Activated T-cell treated with anti-CD3 and anti-CD28 coated beads for 1 hour (primary cell): Measurements from ENCODE around the gene TTLL9.

ENCODE experiments used
- DNase-seq: peaks from one replicate; pipeline ENCODE4 v3.0.0-alpha.2; 2020; ENCODE audit warnings: low read depth

Gene TTLL9

DNA sequence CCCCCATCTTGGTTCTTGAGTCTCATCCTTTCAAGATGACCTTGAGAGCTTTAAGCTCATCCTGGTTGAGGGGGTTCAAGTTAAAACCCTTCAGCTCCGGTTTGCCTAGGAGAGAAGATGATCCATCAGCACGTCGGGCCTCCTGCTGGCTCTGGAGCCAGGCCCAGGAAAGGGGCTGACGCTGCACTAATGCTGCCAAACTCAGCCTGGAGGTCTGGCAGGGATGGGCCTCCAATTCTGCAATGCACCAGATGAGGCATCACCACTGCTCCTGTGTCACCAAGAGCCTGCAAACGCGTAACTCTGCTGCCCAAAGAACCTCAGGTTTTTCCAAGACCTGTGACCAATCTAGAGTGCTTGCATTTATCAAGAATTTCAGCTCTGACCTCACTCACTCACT is 75.4 kb downstream of the TTLL9 start:
- no peak for DNase-seq

DNA sequence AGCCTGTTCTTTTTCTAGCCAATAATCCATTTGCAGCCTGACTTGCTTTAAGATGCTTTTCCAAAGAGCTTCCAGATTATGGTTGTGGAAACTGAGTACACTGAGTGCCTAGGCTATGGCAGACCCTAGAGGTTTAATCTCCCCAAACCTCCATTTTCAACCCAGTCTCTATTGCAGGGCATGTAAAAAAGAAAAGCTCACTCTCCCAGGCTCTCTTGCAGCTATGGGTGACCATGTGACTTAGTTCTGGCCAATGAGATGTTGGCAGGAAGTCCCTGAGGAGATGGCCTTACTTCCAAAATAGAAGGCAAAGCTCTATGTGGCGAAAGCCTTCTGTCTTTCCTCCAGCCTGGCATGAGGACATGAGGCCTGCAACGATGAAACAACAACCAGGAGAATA is 77.6 kb downstream of the TTLL9 start:
- DNase-seq: no peak

DNA sequence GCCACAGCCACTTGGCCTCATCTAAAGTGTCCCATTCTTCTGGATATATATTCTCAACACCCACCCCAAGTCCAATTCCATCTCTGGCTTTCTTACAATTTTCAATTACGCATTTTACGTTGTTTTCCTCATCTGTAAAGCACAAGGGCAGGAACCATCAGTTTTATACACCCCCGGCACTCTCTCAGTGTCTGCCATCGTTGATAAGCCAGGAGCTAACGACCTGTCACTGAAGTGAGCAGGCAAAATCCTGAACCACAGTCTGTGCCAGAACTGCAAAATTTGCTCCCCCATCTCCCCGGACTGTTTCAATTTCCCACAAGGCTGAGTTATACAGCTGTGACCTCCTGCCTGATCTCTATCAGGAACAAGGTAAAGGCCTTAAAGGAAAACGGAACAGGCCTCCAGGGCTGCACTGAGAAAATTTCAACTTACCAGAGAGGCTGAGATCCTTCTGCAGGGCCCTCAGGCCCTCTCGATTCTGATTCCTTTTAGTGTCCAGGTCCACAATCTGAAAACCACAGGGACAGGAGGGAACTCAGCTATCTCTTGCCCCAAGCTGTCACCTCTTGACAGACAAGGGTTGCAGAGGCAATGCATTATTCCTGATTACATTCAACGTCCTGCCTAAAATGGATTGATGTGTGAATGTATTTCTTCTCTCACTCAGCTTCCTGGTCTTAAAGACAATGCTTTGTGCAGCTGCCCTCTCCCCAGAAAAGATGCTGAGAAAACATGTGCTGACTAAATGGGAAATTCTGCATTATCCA is 79.6 kb downstream of the TTLL9 start:
- no peak for DNase-seq

DNA sequence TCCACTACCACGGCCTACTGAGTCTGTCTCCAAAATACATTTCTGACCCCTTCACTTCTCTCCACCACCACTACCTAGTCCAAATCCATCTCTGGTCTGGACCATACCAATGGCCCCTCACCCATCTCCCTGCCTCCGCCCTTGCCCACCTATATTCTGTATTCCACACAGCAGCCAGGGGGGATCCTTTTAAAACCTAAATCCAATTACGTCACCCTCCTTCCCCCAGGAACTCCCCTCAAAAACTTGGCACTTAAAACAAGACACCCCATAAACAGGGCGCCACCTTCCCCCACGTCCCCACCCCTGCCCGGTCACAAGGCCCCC is 80.7 kb downstream of the TTLL9 start:
- DNase-seq: no peak

DNA sequence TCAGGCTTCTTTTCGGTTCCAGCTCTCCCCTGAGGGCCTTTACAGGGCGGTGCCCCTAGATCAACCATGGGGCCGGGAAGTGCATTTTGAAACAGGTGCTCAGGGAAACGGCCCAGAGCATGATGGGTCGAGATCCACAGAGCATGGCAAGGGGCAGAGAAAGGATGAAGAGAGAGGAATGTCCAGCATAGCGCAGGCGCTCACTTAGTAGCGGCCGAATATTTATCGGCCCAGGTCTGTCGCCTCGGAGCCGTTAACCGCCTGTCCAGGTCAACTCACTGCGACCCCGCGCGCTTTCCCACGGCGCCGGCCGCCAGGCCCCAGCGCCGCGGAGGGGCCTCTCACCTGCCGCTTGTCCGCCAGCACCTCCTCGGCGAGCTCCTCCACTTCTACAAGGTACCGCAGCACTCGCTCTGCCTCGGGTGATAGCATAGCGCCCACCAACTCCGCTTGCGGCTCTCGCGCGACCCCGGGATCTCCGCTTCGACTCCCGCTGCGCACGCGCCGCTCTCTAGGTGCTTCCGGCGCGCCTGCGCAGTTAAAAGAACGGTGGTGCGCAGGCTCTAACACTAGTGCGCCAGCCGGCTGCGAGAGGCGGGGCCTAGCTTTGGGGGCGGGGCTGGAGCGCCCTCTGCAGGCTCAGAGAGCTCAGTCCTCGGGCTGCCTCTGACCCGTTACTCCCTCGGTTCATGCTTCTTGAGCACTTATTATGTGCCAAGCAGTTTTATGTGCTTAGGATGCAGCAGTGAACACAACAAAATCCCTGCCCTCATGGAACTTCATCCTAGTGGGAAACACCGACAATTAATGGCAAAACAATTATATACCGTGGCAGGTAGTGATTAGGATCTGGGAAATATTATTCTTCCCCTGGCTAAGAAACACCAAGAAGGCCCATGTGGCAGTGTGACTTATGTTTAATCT is 81.4 kb downstream of the TTLL9 start, which contains the start of gene PDRG1:
TSS of gene PDRG1 (minus strand) at position 517 of the 924 bp plus-strand sequence. CDS start at position 432, 85 bp downstream.
- peak; percentile 97 for DNase-seq

DNA sequence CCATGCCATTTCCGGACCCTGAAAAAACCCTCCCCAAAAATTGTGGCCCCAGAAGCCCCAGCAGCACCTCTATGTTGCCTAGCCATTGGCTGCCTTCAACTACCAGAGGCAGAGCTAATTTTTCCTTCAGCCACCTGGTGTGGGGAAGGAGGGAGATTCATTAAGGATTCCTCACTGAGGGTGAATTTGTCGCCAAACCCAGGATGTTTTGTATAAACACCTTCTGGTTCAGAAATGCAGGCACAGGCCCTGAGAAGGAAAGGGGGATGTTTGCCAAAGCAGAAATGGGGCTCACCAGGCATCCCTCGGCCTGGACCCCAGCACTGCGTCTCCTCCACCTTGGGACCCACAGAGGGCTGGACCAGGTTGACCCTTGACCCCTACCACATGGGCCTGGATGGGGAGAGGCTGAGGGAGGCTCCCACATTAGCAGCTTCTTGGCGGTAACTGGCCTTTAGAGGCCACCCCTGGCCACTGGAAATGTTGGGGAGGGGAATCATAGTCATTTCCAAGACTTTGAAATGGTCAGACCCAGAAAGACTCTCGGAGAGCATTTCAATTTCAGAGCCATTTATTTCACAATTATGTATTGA is 83.2 kb downstream of the TTLL9 start:
- no peak for DNase-seq

DNA sequence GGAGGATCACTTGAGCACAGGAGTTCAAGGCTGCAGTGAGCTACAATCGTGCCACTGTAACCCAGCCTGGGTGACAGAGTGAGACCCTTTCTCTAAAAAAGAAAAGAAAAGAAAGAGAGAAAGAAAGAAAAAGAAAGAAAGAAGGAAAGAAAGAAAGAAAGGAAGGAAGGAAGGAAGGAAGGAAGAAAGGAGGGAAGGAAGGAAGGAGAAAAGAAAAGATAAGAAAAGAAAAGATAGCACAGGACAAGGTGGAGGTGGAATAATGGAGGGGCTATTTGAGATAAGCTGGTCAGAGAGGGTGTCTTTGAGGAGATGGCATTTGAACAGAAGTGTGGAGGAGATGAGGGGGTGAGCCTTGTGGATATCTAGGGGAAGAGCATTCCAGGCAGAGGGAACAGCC is 84.1 kb downstream of the TTLL9 start:
- no peak for DNase-seq

DNA sequence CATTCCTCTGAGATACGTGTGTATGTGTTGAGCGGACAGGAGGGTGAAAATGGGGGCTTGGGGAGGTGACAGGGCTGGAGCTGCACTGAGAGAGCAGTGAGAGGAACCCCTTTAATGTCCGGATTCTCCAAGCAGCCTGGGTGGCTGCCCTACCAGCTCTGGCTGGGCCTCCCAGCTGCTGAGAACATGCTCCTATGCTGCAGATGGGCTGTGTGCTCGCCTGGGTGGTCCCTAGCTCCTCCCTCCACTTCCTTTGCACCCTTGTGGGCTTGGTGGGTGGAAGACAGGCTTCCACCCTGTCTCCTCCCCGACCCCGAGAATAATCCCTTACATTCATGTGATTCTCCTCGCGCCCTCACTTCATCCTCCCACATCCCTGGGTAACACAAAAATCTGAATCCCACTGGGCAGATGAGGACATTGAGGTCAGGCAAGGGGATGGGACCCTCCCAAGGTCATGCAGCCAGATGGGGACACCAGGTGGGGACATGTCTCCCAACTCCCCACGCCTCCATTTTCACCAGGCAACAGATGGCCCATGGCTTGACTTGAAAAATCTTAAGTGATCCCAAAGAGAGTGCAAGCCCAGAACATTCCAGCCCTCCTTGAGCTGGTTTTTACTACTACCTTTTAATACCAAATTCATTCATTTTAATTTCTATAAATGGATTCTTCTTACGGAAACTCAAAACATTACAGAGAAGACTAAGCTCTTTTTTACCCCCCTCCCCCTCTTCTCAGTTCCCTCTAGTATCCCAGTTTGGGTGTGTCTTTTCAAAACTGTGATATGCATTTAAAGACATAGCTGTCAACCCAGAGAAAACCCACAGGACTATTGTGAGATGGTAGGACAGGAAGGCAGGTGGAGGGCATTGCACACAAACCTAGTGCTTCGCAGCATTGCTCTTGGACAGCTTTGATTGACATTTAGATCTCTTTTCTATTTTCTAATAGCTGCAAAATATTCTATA is 86.4 kb downstream of the TTLL9 start:
- DNase-seq: no peak

DNA sequence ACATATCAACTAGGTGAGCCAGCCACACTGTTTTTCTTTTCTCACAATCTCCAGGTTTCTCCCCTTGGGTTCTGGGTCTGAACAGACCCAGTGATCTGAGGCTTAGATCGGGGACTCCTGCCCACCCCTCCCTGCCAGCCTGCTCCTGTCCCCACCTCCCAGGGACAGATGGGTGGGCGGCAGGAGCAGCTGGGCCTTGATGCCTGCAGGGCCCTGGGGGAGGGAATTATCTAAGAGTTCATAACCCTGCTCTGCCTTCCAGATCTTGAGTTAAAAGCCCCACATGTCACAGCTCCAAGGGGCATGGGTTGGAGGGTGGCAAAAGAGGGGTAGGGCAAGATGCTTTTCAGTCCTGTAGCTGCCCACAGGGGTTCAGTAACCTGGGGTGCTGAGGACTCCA is 92.3 kb downstream of the TTLL9 start:
- no peak for DNase-seq

DNA sequence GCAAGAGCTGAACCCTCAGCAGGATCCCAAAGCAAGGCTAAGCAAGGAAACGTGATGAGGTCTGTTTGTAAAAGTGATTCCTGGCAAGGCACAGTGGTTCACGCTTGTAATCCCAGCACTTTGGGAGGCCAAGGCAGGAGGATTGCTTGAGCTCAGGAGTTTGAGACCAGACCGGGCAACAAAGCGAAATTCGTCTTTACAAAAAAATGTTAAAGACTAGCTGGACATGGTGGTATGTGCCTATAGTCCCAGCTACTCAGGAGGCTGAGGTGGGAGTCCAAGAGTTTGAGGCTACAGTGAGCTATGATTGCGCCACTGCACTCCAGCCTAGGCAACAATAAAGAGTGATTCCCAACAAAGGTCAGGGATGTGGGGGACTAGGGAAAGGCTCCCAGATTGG is 93.5 kb downstream of the TTLL9 start:
- DNase-seq: no peak

DNA sequence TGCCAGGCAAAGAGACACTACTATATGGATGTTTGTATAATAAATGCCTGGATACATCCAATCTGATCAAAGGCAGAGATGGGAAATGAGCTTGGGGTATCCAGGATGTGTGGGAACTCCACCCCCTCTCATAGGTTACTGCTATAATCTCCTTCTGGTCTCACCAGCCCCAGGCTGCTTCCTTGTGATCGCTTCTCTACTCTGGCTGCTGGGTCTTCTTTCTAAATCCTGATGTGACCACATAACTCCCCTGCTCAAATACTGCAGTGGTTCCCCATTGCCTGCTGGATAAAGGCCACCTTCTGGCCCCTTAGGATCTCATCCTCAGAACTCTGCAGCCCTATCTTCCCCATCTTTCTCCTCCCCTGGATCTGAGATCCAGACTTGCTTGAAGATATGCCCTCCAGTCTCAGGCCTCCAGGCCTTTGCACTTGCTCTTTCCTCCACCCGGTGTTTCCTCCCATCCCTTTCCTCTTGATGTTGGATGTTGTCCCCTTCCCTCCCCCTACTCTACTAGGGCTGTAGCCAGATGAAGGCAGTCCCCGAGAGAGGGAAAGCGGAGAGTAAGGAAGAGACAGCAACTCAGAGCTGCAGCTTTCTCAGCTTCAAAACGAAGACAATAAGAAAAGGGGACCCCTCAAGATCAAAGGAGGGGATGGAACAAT is 96.7 kb downstream of the TTLL9 start:
- DNase-seq: no peak

DNA sequence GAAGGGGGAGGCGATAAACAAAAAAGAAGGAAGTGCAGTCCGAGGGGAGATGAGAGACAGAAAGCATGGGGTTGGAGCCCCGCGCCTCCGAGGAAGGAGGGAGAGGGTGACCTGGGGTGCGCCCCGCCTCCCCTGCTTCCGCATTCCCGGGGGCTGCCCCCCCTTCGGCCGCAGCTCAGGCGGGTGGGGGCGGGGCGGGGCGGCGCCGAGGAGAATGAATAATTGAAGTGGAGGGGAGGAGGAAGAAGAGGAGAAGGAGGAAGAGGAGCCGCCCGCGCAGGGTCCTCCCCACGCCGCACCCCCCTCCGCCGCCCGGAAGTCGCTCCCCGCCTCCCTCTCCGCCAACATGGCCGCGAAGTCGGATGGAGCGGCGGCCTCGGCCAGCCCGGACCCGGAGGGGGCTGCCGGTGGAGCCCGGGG is 97.4 kb downstream of the TTLL9 start, which contains the start of gene XKR7:
TSS of gene XKR7 (plus strand) at position 322 of the 420 bp plus-strand sequence. CDS start at position 347, 25 bp downstream.
- DNase-seq: no peak

DNA sequence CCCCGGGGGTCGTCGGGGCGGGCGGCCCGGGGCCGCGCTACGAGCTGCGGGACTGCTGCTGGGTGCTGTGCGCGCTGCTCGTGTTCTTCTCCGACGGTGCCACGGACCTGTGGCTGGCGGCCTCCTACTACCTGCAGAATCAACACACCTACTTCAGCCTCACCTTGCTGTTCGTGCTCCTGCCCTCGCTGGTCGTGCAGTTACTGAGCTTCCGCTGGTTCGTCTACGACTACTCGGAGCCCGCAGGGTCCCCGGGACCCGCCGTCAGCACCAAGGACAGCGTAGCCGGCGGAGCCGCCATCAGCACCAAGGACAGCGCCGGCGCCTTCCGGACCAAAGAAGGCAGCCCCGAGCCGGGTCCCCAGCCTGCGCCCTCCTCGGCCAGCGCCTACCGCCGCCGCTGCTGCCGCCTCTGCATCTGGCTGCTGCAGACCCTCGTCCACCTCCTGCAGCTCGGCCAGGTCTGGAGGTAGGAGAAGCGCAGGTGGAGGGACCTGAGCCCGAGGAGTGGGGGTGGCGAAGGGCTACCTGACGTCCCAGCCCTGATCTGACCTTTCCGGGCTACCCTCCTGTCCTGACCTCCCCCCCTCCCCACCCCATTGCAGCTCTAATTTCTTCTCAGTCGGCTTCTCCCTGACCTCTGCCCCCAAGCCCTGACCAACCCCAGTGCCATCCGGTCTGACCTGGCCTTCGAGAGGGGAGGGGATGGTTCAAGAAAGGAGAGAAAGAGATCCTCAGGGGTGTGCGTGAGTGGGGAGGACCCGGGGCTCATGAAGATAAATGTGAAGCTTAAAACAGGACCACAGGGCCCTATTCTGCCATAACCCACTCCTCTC is 98.1 kb downstream of the TTLL9 start:
- peak; percentile 76 for DNase-seq

DNA sequence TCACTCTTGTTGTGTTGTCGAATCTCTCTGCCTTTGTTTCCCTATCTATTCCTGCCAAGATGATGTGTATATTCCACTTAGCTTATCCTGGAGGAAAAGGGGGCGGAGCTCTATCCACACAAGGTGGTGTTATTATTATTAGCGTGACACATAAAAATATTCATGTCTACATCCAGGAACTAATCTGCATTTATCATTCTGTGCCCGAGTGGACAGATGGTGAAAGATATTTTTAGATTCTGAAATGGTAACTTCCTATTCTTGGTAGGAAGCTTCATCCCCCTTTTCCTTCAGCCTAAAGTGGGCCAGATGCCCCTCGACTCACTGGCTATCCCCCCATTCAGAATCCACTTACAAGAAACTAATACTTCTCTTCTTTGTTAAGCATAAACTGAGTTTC is 99.6 kb downstream of the TTLL9 start:
- DNase-seq: no peak

DNA sequence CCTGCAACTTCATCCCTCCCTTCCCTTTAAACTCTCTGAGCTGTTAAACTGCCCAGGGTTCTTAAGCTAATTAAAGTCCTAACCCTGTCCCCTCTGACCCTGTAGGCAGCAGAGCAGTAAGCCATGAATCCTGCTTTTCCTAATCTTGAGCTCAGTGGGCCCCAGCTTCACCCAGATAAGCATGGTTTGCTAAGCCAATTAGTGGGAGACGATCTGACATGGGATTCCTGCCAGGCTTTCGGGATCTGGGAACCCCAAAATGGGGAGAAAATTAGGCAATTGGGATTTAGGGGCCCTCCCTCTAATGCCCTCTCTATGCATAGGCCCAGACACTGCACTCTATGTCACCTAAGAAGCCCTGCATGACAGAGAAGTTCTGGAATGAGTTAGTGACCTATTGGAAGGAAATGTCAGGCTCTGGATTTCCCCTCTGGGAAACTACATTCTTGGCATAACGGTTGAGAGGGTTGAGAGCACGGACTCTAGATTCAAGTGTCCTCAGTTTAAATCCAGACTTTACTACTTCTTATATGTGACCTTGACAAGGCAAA is 102.1 kb downstream of the TTLL9 start:
- DNase-seq: no peak

DNA sequence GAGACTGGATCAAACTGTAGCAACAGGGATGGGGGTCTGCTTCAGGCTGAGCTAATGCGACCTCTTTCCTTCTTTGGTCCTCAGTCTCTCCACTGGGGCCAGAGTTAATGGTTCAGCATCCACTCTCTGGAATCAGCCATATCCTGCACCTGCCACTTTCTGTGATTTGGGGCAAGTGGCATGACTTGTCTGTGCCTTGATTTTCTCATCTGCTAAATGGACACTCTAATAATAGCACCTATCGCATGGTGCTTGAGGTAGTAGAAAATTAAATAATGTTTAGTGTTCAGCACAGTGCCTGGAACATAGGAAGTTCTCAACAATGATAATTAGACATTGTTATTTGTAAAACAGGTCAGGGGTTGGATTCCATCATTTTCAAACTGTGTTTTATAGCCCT is 103.9 kb downstream of the TTLL9 start:
- no peak for DNase-seq

DNA sequence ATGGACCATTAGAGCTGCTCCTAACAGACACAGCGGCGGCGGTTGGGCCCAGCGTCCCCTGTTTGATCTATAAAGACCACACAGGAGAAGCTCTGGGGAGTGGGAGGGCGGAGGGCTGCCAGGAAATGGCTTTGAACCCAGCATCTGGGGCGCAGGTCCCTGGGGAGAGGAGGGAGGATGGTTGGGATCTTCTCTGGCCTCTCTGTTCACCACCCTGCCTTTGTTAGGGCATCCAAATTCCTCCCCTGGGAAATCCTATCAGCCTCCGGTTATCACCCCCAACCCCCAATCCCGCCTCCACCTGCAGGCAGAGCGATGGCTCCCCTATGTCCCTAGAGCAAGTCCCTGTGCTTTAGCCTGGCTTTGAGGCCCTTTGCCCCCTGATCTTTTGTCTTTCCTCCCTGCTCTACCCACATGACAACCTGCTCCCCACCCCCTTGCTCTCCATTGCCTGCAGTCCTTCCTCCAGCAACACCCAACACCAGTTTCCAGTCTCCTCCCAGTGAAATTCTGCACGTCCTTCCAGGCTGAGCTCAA is 104.6 kb downstream of the TTLL9 start:
- DNase-seq: no peak

DNA sequence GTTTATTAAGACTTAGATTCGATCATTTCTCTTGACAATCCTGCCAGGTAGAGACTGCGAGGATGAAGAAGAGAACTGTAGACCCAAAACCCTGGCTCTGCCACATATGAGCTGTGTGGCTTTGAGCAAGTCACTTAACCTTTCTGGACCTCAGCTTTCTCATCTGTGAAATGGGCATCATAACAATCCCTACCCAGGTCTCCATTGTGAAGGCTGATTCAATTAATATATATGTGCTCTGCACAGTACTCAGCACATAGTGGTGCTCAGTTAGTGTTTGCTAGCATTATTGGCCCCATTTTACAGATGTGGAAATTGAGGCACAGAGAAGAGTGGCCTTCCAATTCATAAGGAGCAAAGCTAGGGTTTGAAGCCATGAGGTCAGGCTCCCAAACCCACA is 105.4 kb downstream of the TTLL9 start:
- DNase-seq: no peak

DNA sequence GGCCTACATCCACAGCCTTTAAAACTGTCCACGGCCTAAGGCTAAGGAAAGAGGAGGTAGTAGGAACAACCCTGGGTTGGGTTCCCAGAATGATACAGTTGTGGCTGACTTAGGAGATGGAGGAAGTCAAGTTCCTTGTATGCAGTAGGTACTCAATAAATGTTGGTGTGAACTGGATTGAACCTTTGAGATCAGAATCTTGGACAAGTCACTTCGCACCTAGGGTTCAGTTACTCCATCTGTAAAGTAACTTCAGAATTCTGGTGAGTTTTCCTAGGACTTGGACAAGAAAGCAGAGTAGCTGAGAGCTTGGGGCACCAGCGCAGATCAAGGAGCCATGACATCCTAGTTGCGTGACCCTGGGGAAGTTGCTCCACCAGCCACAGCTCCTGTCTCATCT is 106.6 kb downstream of the TTLL9 start:
- no peak for DNase-seq
